ENCODE measurements around the gene TFF1.

TFF1 gene

GRCh38 chr21:42384156-42384945, 18.0 kb upstream of the TFF1 start:
- H3K9me3 ChIP-seq (ENCODE audit: low read length), result no peaks in the 10 kb centered on the region
- no peaks in the 10 kb centered on the region for H3K36me3 ChIP-seq (ENCODE audit: insufficient read depth, low read length)
- no peaks in the 10 kb centered on the region for H3K27me3 ChIP-seq (ENCODE audit: insufficient read depth, low read length)
- H3K4me3 ChIP-seq (ENCODE audit: low read length), result no peak overlapping the region
- H3K4me1 ChIP-seq (ENCODE audit: insufficient read depth, low read length), result peaks cover 2% of the 10 kb centered on the region
- no peak overlapping the region for H2AFZ ChIP-seq (ENCODE audit: low read depth, low read length)

- H3K9me3 ChIP-seq (ENCODE audit: low read length), result no peaks in the 10 kb centered on the region
- H3K4me1 ChIP-seq (ENCODE audit: insufficient read depth, low read length), result no peaks in the 10 kb centered on the region
- H3K4me3 ChIP-seq (ENCODE audit: low read length), result no peak overlapping the region
- H3K27me3 ChIP-seq (ENCODE audit: insufficient read depth, low read length), result no peaks in the 10 kb centered on the region
- no peaks in the 10 kb centered on the region for H3K36me3 ChIP-seq (ENCODE audit: insufficient read depth, low read length)
- no peak overlapping the region for H2AFZ ChIP-seq (ENCODE audit: low read depth, low read length)
Observed at GRCh38 chr21:42383331-42383730, 17.0 kb upstream of the TFF1 start.

- no peaks in the 10 kb centered on the region for H3K4me1 ChIP-seq (ENCODE audit: insufficient read depth, low read length)
- H3K4me3 ChIP-seq (ENCODE audit: low read length), result no peak overlapping the region
- H3K27me3 ChIP-seq (ENCODE audit: insufficient read depth, low read length), result no peaks in the 10 kb centered on the region
- H2AFZ ChIP-seq (ENCODE audit: low read depth, low read length), result no peak overlapping the region
- H3K9me3 ChIP-seq (ENCODE audit: low read length), result no peaks in the 10 kb centered on the region
- no peaks in the 10 kb centered on the region for H3K36me3 ChIP-seq (ENCODE audit: insufficient read depth, low read length)
Observed at GRCh38 chr21:42382915-42383314, 16.6 kb upstream of the TFF1 start.

GRCh38 chr21:42381347-42381984, 15.1 kb upstream of the TFF1 start:
- Histone ChIP-seq H3K36me3 (ENCODE audit: insufficient read depth, low read length) (no peaks in the 10 kb centered on the region), H3K4me3 (ENCODE audit: low read length) (no peak overlapping the region), H3K4me1 (ENCODE audit: insufficient read depth, low read length) (no peaks in the 10 kb centered on the region), H2AFZ (ENCODE audit: low read depth, low read length) (no peak overlapping the region), H3K27me3 (ENCODE audit: insufficient read depth, low read length) (peaks cover 2% of the 10 kb centered on the region), H3K9me3 (ENCODE audit: low read length) (no peaks in the 10 kb centered on the region)

GRCh38 chr21:42379426-42380215, 13.3 kb upstream of the TFF1 start:
- Histone ChIP-seq H3K4me3 (ENCODE audit: low read length) (no peak overlapping the region), H3K27me3 (ENCODE audit: insufficient read depth, low read length) (peaks cover 2% of the 10 kb centered on the region), H2AFZ (ENCODE audit: low read depth, low read length) (no peak overlapping the region), H3K36me3 (ENCODE audit: insufficient read depth, low read length) (no peaks in the 10 kb centered on the region), H3K9me3 (ENCODE audit: low read length) (no peaks in the 10 kb centered on the region), H3K4me1 (ENCODE audit: insufficient read depth, low read length) (no peaks in the 10 kb centered on the region)

GRCh38 chr21:42378418-42378817, 12.1 kb upstream of the TFF1 start:
- Histone ChIP-seq H3K4me3 (ENCODE audit: low read length) (no peak overlapping the region), H3K4me1 (ENCODE audit: insufficient read depth, low read length) (no peaks in the 10 kb centered on the region), H3K27me3 (ENCODE audit: insufficient read depth, low read length) (peaks cover 2% of the 10 kb centered on the region), H2AFZ (ENCODE audit: low read depth, low read length) (no peak overlapping the region), H3K9me3 (ENCODE audit: low read length) (no peaks in the 10 kb centered on the region), H3K36me3 (ENCODE audit: insufficient read depth, low read length) (no peaks in the 10 kb centered on the region)

- Histone ChIP-seq H3K4me1 (ENCODE audit: insufficient read depth, low read length) (no peaks in the 10 kb centered on the region), H3K9me3 (ENCODE audit: low read length) (no peaks in the 10 kb centered on the region), H2AFZ (ENCODE audit: low read depth, low read length) (no peak overlapping the region), H3K36me3 (ENCODE audit: insufficient read depth, low read length) (no peaks in the 10 kb centered on the region), H3K4me3 (ENCODE audit: low read length) (no peak overlapping the region), H3K27me3 (ENCODE audit: insufficient read depth, low read length) (peaks cover 2% of the 10 kb centered on the region)
Observed at GRCh38 chr21:42377951-42378340, 11.6 kb upstream of the TFF1 start.

GRCh38 chr21:42377211-42377950, 11.0 kb upstream of the TFF1 start:
- H3K4me3 ChIP-seq (ENCODE audit: low read length), result no peak overlapping the region
- peaks cover 2% of the 10 kb centered on the region for H3K27me3 ChIP-seq (ENCODE audit: insufficient read depth, low read length)
- H3K36me3 ChIP-seq (ENCODE audit: insufficient read depth, low read length), result no peaks in the 10 kb centered on the region
- H3K9me3 ChIP-seq (ENCODE audit: low read length), result no peaks in the 10 kb centered on the region
- H2AFZ ChIP-seq (ENCODE audit: low read depth, low read length), result no peak overlapping the region
- H3K4me1 ChIP-seq (ENCODE audit: insufficient read depth, low read length), result no peaks in the 10 kb centered on the region

- Histone ChIP-seq H3K4me1 (ENCODE audit: insufficient read depth, low read length) (no peaks in the 10 kb centered on the region), H3K4me3 (ENCODE audit: low read length) (no peak overlapping the region), H3K36me3 (ENCODE audit: insufficient read depth, low read length) (no peaks in the 10 kb centered on the region), H3K9me3 (ENCODE audit: low read length) (no peaks in the 10 kb centered on the region), H2AFZ (ENCODE audit: low read depth, low read length) (no peak overlapping the region), H3K27me3 (ENCODE audit: insufficient read depth, low read length) (peaks cover 2% of the 10 kb centered on the region)
Observed at GRCh38 chr21:42376338-42376982, 10.1 kb upstream of the TFF1 start.

GRCh38 chr21:42375966-42376337, 9.6 kb upstream of the TFF1 start:
- no peaks in the 10 kb centered on the region for H3K9me3 ChIP-seq (ENCODE audit: low read length)
- H2AFZ ChIP-seq (ENCODE audit: low read depth, low read length), result no peak overlapping the region
- no peaks in the 10 kb centered on the region for H3K36me3 ChIP-seq (ENCODE audit: insufficient read depth, low read length)
- H3K27me3 ChIP-seq (ENCODE audit: insufficient read depth, low read length), result peaks cover 2% of the 10 kb centered on the region
- no peaks in the 10 kb centered on the region for H3K4me1 ChIP-seq (ENCODE audit: insufficient read depth, low read length)
- no peak overlapping the region for H3K4me3 ChIP-seq (ENCODE audit: low read length)

- Histone ChIP-seq H2AFZ (ENCODE audit: low read depth, low read length) (no peak overlapping the region), H3K27me3 (ENCODE audit: insufficient read depth, low read length) (peaks cover 2% of the 10 kb centered on the region), H3K9me3 (ENCODE audit: low read length) (no peaks in the 10 kb centered on the region), H3K36me3 (ENCODE audit: insufficient read depth, low read length) (no peaks in the 10 kb centered on the region), H3K4me1 (ENCODE audit: insufficient read depth, low read length) (no peaks in the 10 kb centered on the region), H3K4me3 (ENCODE audit: low read length) (no peak overlapping the region)
Observed at GRCh38 chr21:42375506-42375905, 9.2 kb upstream of the TFF1 start.

GRCh38 chr21:42374864-42375499, 8.6 kb upstream of the TFF1 start:
- H3K36me3 ChIP-seq (ENCODE audit: insufficient read depth, low read length), result no peaks in the 10 kb centered on the region
- peaks cover 2% of the 10 kb centered on the region for H3K27me3 ChIP-seq (ENCODE audit: insufficient read depth, low read length)
- H2AFZ ChIP-seq (ENCODE audit: low read depth, low read length), result no peak overlapping the region
- no peaks in the 10 kb centered on the region for H3K4me1 ChIP-seq (ENCODE audit: insufficient read depth, low read length)
- no peak overlapping the region for H3K4me3 ChIP-seq (ENCODE audit: low read length)
- H3K9me3 ChIP-seq (ENCODE audit: low read length), result no peaks in the 10 kb centered on the region

Measured in neuron (in vitro differentiated cells).